IMR-90 (cell line): ENCODE results near the gene ZMIZ1.
A peak's percentile ranks its signal among the peaks of the same experiment; 100 is the strongest.

ENCODE experiments used
- CEBPB ChIP-seq: IDR thresholded peaks from 2 replicates; pipeline ENCODE4 v1.6.1; 2012; ENCODE audit warnings: low read depth, low read length, improper control_type of control experiment
- CTCF ChIP-seq: conservative IDR thresholded peaks from 2 replicates; pipeline ENCODE4 v1.5.1; 2012; ENCODE audit warnings: mild to moderate bottlenecking, low read depth, low read length, improper control_type of control experiment
- ELK1 ChIP-seq: fragments of 150-350 bp; IDR thresholded peaks from 2 replicates; pipeline ENCODE4 v1.6.1; 2016; ENCODE audit warnings: low read depth, mild to moderate bottlenecking, low read length, moderate library complexity, borderline replicate concordance
- FOS ChIP-seq: fragments of 150-350 bp; IDR thresholded peaks from 2 replicates; pipeline ENCODE4 v1.6.1; 2016; ENCODE audit warnings: low read depth, low read length
- MAZ ChIP-seq: IDR thresholded peaks from 2 replicates; pipeline ENCODE4 v1.6.1; 2012; ENCODE audit warnings: low read depth, mild to moderate bottlenecking, low read length, improper control_type of control experiment, moderate library complexity, borderline replicate concordance
- MXI1 ChIP-seq: IDR thresholded peaks from 2 replicates; pipeline ENCODE4 v1.6.1; 2012; ENCODE audit warnings: low read depth, mild to moderate bottlenecking, low read length, moderate library complexity, borderline replicate concordance
- POLR2A ChIP-seq: IDR thresholded peaks from 2 replicates; pipeline ENCODE4 v1.6.1; 2012; ENCODE audit warnings: mild to moderate bottlenecking, low read depth, low read length
- RAD21 ChIP-seq: IDR thresholded peaks from 2 replicates; pipeline ENCODE4 v1.6.1; 2012; ENCODE audit warnings: low read length, improper control_type of control experiment
- RCOR1 ChIP-seq: IDR thresholded peaks from 2 replicates; pipeline ENCODE4 v1.6.1; 2012; ENCODE audit warnings: mild to moderate bottlenecking, low read length, improper control_type of control experiment; ENCODE audit not compliant: insufficient replicate concordance
- SMC3 ChIP-seq: fragments of 150-350 bp; IDR thresholded peaks from 2 replicates; pipeline ENCODE4 v1.6.1; 2016; ENCODE audit warnings: low read depth, mild to moderate bottlenecking, antibody characterized with exemption, low read length, moderate library complexity
- USF2 ChIP-seq: fragments of 150-350 bp; IDR thresholded peaks from 2 replicates; pipeline ENCODE4 v1.6.1; 2017; ENCODE audit warnings: mild to moderate bottlenecking, antibody characterized with exemption, low read length, low read depth

- no peak for TF ChIP-seq RAD21
- TF ChIP-seq MAZ: no peak
- no peak for TF ChIP-seq CTCF
- peak; percentile 60 for TF ChIP-seq CEBPB
- TF ChIP-seq FOS: no peak
- TF ChIP-seq SMC3: no peak
- TF ChIP-seq MXI1: no peak
- TF ChIP-seq POLR2A: no peak
- no peak for TF ChIP-seq USF2
- TF ChIP-seq ELK1: no peak
- TF ChIP-seq RCOR1: no peak
Measured at GRCh38 chr10:79130846-79131245, 62.1 kb downstream of the ZMIZ1 start.
